NCI-H1436 (cell line): Measurements from ENCODE around the gene GMCL2.
"Not testable (repeated sequence)": the region's sequence is repeated elsewhere in the genome, so short reads cannot be mapped to it uniquely, and the experiment has no call there.

ENCODE experiments used
- DNase-seq: peaks from one replicate; lab custom pipeline; 2025; lab: John Stamatoyannopoulos, UW

The GMCL2 gene

DNA sequence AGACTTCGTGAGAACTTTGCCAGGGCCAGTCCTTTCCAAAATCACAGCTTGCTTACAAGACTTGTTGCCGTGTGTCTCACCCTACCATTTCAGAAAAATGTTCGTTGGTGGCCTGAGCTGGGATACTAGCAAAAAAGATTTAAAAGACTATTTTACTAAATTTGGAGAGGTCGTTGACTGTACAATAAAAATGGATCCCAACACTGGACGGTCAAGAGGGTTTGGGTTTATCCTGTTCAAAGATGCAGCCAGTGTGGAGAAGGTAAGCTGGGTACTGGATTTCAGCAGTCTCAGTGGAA is 18.5 kb upstream of the GMCL2 start:
- DNase-seq: no peak

DNA sequence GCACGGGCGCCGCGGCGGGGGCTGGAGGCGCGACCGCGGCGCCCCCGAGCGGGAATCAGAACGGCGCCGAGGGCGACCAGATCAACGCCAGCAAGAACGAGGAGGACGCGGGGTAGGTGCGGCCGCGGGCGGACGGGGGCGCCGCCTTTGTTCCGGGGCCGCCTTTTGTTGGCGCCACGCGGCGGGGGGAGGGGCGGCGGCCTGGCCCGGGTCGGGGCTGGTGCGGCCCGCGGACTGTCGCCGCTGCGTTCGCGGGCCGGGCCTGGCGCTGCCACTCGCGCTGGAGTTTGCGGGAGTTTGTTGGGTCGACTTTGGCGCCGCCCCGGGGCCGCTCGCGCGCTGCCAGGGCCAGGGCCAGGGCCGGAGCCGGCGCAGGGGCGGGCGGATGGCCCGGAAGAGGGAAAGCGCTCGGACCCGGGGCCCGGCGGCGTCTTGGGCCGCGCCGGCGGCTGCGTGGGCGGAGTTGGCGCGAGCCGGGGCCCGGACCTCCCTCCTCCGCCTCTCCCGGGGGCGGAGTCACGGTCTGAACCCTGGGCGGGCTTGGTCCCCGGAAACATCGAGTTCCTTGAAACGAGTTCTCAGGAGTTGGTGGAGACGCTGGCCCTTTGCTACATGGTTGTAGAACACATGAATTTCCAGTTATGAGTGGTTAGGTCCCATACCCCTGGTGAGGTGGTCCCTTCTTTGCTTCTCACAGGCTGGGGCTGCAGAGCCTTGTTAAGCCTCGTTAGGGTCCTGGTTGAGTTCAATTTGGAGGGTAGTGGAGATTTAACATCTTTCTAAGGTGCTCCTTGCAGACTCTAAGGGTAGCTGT is 18.0 kb upstream of the GMCL2 start:
- DNase-seq: peak; percentile 26

DNA sequence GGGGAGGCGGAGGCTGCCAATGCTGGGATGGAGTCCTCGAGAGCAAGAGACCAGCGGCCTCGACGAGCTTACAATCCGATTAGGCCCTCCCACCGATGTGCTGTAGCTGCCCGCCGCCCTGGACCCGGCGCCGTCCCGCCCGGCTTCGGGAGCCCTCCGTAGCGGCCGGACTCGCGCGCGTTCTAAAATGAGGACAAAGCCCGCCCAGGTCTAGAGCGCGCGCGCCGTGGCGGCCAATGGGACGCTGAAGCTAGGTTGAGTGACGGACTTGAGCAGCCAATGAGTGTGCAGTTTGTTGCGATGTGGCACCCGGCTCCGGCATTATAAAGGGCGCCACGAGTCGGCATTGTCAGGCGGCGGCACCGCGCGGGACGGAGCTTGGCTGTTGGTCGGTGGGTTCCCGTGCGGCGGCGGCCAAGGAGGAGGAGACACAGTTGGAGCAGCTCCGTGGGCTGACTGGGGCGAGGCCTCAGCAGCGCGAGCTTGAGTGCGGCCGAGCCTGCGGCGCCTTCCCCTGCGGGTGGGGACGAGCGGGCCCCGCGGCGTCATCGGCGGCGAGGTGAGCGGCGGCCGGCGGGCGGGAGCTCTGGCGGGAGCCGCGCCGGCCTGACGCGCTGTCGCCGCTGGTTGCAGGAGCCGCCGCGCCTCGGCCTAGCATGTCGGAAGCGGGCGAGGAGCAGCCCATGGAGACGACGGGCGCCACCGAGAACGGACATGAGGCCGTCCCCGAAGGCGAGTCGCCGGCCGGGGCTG is 17.2 kb upstream of the GMCL2 start, which contains the start of gene HNRNPAB:
Gene HNRNPAB, plus strand, starts transcription at position 352 of the 753 bp plus-strand sequence. Its CDS starts 305 bp downstream, at position 657.
- peak; percentile 74 for DNase-seq

DNA sequence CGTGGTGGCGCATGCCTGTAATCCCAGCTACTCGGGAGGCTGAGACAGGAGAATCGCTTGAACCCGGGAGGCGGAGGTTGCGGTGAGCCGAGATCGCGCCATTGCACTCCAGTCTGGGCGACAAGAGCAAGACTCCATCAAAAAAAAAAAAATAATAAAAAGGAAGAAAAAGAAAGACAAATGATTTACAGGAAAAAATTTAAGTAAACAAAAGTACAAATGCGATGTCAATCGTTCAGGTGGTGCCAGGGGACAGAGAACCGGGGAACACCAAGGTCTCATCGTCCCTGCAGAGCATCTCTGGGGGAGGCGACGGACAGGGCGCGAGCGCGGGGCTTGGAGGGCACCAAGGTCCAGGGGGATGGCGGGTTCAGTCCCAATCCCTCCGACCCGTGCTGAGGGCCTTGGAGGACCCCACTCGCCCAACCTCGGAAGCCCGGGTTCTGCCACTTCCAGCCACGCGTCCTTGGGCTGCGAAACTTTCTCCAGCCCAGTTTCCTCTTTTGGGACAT is 16.6 kb upstream of the GMCL2 start:
- no peak for DNase-seq

DNA sequence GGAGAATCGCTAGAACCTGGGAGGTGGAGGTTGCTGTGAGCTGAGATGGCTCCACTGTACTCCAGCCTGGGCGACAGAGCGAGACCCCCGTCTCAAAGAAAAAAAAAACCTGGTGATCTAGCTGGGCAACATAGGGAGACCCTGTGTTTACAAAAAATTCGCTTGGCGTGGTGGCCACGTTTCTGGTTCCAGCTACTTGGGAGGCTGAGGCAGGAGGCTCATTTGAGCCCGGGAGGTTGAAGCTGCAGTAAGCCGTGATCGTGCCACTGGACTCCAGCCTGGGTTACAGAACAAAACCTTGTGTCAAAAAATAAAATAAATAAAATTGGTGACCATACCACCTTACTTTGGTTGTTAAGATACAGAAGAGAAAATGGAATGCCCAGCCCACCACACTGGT is 15.4 kb upstream of the GMCL2 start:
- no peak for DNase-seq

DNA sequence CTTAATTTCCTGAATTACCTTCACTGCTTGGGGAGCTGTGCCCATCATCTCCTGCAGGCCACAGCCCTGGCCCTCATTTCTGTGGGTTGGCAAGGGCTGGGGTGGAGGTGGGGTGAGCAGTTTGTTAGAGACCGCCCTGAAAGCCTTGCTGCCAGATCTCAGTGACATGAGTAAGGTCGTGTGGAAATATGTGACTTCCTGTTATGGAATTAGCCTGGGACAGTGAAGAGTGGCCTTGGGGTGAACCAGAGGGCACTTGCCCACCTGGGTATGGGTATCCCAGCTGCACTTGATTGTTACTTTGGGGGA is 14.7 kb upstream of the GMCL2 start:
- no peak for DNase-seq

DNA sequence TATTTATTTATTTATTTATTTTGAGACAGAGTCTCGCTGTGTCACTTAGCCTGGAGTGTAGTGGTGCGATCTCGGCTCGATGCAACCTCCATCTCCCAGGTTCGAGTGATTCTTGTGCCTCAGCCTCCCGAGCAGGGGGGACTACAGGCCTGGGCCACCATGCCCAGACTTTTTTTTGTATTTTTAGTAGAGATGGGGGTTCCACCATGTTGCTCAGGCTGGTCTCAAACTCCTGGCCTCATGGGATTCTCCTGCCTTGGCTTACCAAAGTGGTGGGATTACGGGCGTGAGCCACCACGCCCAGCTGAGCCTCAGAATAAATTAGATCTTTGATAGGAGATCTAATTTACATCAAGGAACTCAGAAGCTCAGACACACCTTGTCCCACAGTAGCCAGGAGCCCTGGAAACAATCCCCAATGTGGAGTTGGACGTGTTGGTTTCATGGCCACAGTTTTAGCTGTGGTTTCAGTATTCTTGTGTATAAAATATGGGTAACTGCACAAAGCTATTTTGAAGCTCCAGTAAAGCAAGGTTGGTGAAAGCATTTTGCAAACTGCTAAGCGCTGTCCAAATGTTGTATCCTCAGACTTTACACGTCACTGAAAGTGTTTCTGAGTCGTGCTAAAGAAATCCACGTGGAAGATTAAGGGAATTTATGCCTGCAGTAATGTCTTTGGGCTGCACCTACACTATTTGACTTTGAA is 14.2 kb upstream of the GMCL2 start:
- no peak for DNase-seq

DNA sequence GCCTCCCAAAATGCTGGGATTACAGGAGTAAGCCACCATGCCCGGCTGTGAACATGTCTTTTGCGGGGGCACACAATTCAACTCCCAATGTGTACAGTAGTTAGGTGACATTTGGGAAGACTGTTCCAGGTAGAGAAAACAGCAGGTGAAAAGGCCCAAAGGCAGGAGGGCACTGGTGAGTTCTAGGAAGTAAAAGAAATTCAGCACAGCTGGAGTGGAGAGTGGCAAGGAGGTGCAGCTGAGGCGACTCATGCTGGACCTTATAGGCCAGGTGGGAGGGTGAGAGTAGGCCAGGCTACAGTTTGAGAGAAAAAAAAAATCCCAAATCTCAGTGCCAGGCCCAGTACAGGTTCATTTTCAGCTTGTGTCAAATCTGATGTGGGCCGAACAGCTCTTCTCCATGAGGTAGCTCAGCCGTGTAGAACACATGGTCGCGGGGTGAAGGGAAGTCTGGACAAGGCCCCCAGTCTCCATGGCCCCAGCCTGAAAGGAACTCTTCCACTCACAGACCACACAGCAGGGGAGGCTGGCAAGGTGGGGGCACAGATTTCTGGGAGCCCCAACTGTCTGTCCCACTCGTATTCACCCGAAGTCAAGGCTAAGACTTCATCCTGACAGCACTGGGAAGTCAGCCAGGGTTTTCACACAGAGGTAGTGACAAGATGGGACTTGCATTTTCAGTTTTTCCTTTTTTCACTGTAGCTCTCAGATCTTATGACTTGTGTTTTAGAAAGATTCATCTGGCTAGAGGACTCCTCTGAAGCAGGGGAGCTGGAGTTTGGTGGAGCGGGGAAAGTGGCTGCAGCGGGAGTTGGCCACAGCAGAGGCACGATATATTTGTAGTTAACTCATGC is 12.6 kb upstream of the GMCL2 start:
- DNase-seq: no peak

DNA sequence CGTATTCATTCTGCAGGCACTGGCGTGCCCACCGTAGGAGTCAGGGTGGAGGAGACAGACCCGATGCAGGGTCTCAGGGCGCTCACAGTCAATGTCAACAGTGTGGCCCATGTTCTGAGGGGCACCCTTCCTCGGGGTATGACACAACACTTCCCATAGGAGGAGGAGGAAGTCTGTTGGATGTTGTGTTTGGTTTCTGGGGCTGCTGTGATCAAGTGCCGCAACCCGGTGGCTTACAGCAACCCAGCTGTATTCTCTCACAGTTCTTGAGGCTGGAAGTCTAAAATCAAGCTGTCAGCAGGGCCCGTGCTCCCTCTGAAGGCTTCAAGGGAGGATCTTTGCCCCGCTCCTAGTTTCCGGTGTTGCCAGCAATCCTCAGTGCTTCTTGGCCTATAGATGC is 11.5 kb upstream of the GMCL2 start:
- no peak for DNase-seq

DNA sequence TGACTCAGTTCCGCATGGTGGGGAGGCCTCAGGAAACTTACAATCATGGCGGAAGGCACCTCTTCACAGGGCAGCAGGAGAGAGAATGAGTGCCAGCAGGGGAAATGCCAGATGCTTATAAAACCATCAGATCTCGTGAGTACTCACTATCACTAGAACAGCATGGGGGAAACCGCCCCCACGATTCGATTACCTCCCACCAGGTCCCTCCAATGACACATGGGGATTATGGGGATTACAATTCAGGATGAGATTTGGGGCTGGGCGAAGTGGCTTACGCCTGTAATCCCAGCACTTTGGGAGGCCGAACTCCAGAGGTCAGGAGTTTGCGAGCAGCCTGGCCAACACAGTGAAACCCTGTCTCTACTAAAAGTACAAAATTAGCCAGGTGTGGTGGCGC is 11.0 kb upstream of the GMCL2 start:
- not testable (repeated sequence) for DNase-seq

DNA sequence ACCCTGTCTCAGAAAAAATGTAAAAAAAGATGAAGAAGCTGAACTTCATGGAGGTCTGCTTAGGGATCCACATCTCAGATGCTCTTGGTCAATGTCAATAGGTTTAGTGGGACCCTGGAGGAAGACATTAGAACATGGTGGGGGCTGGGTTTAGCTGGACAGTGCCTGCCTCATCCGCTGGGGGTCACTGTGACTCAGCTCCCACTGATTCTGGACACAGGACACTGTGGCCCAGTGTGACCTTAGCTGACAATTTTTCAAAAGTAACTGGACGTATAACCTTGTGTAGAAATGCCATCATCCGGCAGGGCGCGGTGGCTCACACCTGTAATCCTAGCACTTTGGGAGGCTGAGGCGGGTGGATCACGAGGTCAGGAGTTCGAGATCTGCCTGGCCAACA is 9.8 kb upstream of the GMCL2 start:
- DNase-seq: no peak

DNA sequence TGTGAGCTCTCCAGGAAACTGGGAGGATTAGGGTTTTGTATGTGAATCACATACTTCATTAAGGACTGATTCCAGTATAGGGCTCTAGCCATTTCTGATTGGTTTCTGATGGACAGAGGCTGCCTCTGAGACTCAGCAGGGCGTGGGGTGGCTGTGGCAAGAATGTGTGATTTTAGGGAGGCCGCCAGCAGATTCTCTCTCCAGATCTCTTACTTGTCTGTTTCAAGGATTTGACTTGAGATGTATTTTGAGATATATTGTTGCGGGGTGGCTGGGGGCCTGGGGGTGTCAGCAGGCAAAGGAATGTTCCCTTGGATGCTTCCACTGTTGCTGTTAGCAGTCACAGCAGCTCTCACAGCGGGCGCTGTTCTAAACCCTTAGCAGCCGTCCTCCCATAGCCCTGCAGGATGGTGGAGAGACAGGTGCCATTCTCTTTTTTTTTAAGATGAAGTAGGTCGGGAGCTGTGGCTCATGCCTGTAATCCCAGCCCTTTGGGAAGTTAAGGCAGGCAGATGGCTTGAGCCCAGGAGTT is 9.2 kb upstream of the GMCL2 start:
- no peak for DNase-seq

DNA sequence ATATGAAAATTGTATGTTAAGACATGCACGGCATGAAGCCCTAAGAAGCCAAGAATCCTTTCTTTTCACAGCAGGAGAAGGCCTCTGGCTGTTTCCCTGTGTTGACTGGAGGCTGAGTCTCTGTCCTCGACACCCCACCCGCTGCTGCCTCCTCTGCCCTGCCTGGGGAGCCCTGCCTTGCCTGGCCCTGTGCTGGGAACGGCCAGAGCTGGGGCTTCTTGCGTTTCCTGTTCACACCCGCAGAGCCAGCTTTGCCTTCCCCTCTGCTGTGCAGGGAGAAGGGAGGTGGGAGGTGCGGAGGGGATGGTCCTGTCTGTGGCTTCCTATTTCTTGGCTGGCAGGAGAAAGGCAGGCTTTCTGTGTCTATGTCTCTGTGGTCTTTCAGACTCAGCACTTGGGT is 6.9 kb upstream of the GMCL2 start:
- no peak for DNase-seq

DNA sequence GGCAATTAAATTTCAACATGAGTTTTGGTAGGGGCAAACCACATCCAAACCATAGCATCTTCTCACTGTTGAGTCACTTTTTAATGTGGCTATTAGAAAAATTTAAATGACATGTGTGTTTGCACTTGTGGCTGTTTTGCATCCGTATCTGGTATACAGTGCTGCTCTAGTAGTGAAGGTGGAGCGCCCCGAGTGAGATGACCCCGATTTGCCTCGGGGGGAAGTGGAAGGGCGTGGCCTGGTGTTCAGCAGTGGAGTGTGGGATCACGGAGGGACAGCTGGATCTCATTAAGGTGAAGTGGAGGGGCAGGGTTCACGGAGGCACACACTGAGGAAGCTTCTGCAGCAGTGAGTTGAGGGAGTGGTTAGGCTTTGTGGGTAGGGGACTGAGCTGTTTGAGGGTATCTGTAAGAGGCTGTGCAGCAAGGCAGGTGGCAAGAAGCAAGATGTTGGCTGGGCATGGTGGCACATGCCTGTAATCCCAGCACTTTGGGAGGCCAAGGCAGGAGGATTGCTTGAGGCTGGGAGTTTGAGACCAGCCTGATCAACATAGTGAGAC is 6.2 kb upstream of the GMCL2 start:
- no peak for DNase-seq

DNA sequence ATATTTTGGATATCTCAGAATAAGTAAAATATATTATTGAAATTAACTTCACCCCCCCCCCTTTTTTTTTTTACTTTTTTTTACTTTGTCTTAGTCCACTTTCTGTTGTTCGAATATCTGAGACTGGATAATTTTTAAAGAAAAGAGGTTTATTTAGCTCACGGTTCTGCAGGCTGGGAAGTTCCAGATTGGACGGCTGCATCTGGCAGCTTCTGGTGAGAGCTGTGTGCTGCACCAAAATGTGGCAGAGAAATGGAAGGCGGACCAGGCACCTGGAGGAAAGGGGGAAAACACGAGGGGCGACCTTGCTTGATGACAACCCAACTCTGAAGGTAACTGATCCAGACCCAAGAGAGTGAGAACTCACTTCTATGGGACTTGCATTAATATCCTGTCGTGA is 5.6 kb upstream of the GMCL2 start:
- no peak for DNase-seq

DNA sequence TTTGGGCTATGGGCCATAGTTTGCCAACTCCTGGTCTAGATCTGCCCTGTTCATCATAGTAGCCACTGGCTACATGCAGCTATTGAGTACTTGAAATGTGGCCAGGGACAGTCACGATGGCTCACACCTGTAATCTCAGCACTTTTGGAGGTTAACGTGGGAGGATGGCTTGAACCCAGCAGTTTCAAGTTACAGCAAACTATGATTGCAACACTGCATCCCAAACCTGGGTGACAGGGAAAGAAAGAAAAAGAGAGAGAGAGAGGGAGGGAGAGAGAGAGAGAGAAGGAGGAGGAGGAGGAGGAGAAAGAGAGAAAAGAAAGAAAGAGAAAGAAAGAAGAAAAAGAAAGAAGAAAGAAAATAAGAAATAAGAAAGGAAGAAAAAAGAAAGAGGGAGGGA is 5.1 kb upstream of the GMCL2 start:
- DNase-seq: no peak

DNA sequence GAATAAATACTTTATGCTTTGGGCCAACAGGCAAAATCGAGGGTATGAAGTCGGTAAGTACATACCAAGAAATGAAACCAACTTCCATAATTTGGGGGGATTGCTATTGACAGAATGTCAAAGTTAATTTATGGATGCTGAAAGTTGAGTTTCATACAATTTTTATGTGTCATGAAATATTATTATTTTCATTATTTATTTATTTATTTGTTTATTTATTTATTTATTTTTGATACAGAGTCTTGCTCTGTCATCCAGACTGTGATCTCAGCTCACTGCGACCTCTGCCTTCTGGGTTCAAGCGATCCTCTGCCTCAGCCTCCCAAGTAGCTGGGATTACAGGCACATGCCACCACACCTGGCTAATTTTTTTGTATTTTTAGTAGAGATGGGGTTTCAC is 4.5 kb upstream of the GMCL2 start:
- DNase-seq: no peak

DNA sequence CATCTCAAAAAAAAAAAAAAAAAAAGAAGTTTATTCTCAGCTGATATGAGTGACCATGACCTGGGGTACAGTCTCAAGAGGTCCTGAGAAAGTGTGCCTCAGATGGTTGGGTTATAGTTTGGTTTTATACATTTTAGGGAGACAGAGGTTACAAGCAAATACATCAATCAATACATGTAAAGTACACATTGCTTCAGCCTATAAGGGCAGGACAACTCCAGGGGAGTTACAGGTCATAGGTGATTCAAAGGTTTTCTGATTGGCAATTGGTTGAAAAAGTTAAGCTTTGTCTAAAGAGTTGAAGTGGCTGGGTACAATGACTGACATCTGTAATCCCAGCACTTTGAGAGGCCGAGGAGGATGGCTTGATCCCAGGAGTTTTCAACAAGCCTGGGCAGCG is 2.3 kb upstream of the GMCL2 start:
- no peak for DNase-seq

DNA sequence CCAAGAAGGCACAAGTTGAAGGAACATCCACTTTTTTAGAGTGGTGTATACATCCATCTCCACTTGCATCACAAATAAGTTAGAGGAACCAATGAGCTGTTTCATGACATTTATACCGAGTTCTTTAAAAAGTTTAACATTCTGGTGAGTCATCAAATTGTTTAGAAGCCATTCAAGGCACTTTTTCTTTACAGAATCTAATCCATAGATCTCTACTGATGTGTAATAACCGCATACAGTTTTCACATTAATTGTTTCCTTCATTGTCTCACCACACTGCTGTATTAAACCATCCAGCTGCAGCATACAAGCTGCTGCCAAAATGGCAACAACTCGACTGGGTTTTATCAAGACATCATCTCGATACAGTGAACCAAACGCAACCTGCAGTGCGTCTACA is 744 bp downstream of the GMCL2 start:
- no peak for DNase-seq

DNA sequence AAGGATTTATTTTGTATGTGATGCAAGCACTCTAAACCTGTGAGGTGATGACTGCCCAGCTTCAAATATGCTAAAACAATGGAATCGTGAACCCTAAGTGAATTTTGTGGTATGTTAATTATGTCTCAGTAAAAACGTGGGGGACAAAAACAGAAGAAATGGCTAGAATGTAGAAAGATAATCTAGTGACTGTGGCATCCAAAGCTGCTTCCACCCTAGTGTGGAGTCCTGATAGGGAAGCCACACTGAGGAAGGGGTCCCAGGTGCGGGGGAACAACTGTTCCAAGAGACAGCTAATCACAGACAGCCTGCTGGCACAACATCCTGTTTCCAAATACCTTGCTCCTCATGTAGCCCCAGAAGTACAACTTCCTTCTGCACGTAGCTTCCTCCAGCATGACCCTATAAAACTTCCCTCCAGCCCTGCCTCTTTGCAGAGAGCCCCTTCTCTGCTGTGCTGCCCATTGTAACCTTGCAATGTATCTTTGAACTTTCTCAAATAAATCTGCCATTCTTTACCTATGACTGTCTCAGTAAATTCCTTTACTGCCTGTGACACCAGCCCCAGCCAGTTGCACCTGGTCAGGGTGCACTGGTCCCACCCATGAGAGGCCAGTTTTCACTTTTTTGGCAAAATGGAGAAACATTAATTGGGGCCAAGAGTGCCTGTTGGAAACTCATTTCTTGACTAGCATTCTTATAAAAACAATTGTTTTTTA is 4.9 kb downstream of the GMCL2 start:
- no peak for DNase-seq
